ENCODE results near the gene TNFSF12. TPM values are rescaled to one million over a fixed set of nuclear protein-coding genes. Genes with fewer than 3 reads are reported as not detected.

The TNFSF12 gene
- total and polyA plus RNA-seq, 12 donors = 3.3 to 134 (median 54.7) TPM

- Histone ChIP-seq H3K36me3 (replicated peaks in 1 of 2) (no peaks in the 10 kb centered on the region), H3K4me1 (replicated peaks in 1 of 2) (no peaks in the 10 kb centered on the region), H3K27me3 (no peaks in the 10 kb centered on the region), H3K9me3 (replicated peaks in 1 of 3) (peaks cover 0 to 6% (median 0%) of the 10 kb centered on the region in 3 donors), H3K27ac (no peak overlapping the region), H3K4me3 (no peak overlapping the region)
- intact Hi-C loops (cut with DNase I) = no loop called here
- no peak for DNase-seq
- TF ChIP-seq CTCF (IDR thresholded peaks at IDR 0.05) (no peak), POLR2A (IDR thresholded peaks at IDR 0.05) (no peak)
These were observed 20.0 kb upstream of the TNFSF12 start for GRCh38 chr17:7528842-7529241.

GRCh38 chr17:7530023-7530900, 18.6 kb upstream of the TNFSF12 start:
- intact Hi-C loops (cut with DNase I) = no loop called here
- H3K27me3 ChIP-seq = no peaks in the 10 kb centered on the region
- no peak overlapping the region for H3K4me3 ChIP-seq
- WGBS, 4 donors = 91 to 93% (median 92%) methylated on average over 6 of the region's 6 CpGs
- no peak for DNase-seq
- no peaks in the 10 kb centered on the region for H3K36me3 ChIP-seq (replicated peaks in 1 of 2)
- no peak overlapping the region for H3K27ac ChIP-seq
- peaks cover 0 to 6% (median 0%) of the 10 kb centered on the region in 3 donors for H3K9me3 ChIP-seq (replicated peaks in 1 of 3)
- no peaks in the 10 kb centered on the region for H3K4me1 ChIP-seq (replicated peaks in 1 of 2)
- TF ChIP-seq CTCF (IDR thresholded peaks at IDR 0.05) (no peak), POLR2A (IDR thresholded peaks at IDR 0.05) (no peak)

GRCh38 chr17:7538050-7538449, 10.8 kb upstream of the TNFSF12 start:
- Histone ChIP-seq H3K4me1 (replicated peaks in 1 of 2) (no peaks in the 10 kb centered on the region), H3K9me3 (replicated peaks in 1 of 3) (no peaks in the 10 kb centered on the region), H3K27me3 (no peaks in the 10 kb centered on the region), H3K36me3 (replicated peaks in 1 of 2) (no peaks in the 10 kb centered on the region), H3K4me3 (no peak overlapping the region), H3K27ac (no peak overlapping the region)
- 60 to 77% (median 74%) methylated on average over 3 of the region's 3 CpGs for WGBS, 4 donors
- intact Hi-C loops (cut with DNase I) = no loop called here
- DNase-seq = no peak
- TF ChIP-seq CTCF (IDR thresholded peaks at IDR 0.05) (no peak), POLR2A (IDR thresholded peaks at IDR 0.05) (no peak)

GRCh38 chr17:7538891-7539545, 9.8 kb upstream of the TNFSF12 start:
- no peaks in the 10 kb centered on the region for H3K9me3 ChIP-seq (replicated peaks in 1 of 3)
- H3K27me3 ChIP-seq = no peaks in the 10 kb centered on the region
- TF ChIP-seq POLR2A (IDR thresholded peaks at IDR 0.05) (no peak), CTCF (IDR thresholded peaks at IDR 0.05) (no peak)
- no peak overlapping the region for H3K4me3 ChIP-seq
- 71 to 77% (median 75%) methylated on average over 4 to 11 of the region's 11 CpGs for WGBS, 4 donors
- peaks cover 0 to under 1% of the 10 kb centered on the region in 2 donors for H3K4me1 ChIP-seq (replicated peaks in 1 of 2)
- DNase-seq = no peak
- no peaks in the 10 kb centered on the region for H3K36me3 ChIP-seq (replicated peaks in 1 of 2)
- no peak overlapping the region for H3K27ac ChIP-seq
- intact Hi-C loops (cut with DNase I) = no loop called here
